ENCODE results near the gene PDE2A. TPM values are rescaled to one million over a fixed set of nuclear protein-coding genes. Genes with fewer than 3 reads are reported as not detected.

PDE2A gene
- total and polyA plus RNA-seq, 2 of the 4 experiments (the other 2 are of a cell fraction) = 0.02 TPM; not detected in 1

- no peak overlapping the region for H3K4me2 ChIP-seq (ENCODE audit: low read depth, low read length)
- no peaks in the 10 kb centered on the region; a peak in 1 of 4 replicates for H3K79me1 ChIP-seq (ENCODE audit: low read depth in 1 of 2, low read length in 2 of 2)
- intact Hi-C loops (cut with micrococcal nuclease) = no loop called here
- peaks cover 2% of the 10 kb centered on the region; the same call in 1 of the 2 replicates for H3K4me1 ChIP-seq (ENCODE audit: control insufficient read depth, insufficient read depth, low read length)
- no peak overlapping the region for H3K4ac ChIP-seq (ENCODE audit: low read depth, low read length)
- H2BK15ac ChIP-seq (ENCODE audit: low read depth, low read length) = no peak overlapping the region
- H2AK9ac ChIP-seq (replicated peaks; ENCODE audit: low read depth, low read length, poor library complexity) = no peak overlapping the region
- H4K8ac ChIP-seq (ENCODE audit: low read depth in 2 of 2, low read length in 2 of 2) = no peak overlapping the region
- no peak overlapping the region for H2AK5ac ChIP-seq (ENCODE audit: low read depth, low read length)
- H4K91ac ChIP-seq (ENCODE audit: insufficient read depth, low read depth, low read length) = no peak overlapping the region
- H3K27ac ChIP-seq (ENCODE audit: insufficient read depth, low read length) = no peak overlapping the region
- dilution Hi-C loops (cut with HindIII; ENCODE audit: low sequenced_read_pairs, unreplicated experiment) = no loop called here
- TF ChIP-seq SMC3 (IDR thresholded peaks at IDR 0.05; ENCODE audit: low read depth, low read length) (no peak), BHLHE40 (IDR thresholded peaks at IDR 0.05; ENCODE audit: low read depth, low read length) (no peak), FOS (IDR thresholded peaks at IDR 0.05; ENCODE audit: low read depth, low read length) (no peak), MAFK (IDR thresholded peaks at IDR 0.05; ENCODE audit: low read depth, low read length) (no peak), POLR2A (IDR thresholded peaks at IDR 0.05; ENCODE audit: low read depth, low read length) (no peak), RFX5 (IDR thresholded peaks at IDR 0.05; ENCODE audit: low read depth, low read length) (no peak), CEBPB (IDR thresholded peaks at IDR 0.05; ENCODE audit: low read depth, low read length) (no peak)
- H3K27me3 ChIP-seq (ENCODE audit: control insufficient read depth, insufficient read depth, low read length) = no peaks in the 10 kb centered on the region
- H3K36me3 ChIP-seq (ENCODE audit: control insufficient read depth, insufficient read depth, low read length) = peaks cover 62% of the 10 kb centered on the region
- no peak overlapping the region for H2BK5ac ChIP-seq (ENCODE audit: low read depth, low read length, poor library complexity, severe bottlenecking)
- POLR2A ChIA-PET (ENCODE audit: unreplicated experiment) = no interaction called here
- CTCF ChIA-PET = no interaction called here
- H2BK120ac ChIP-seq (ENCODE audit: low read depth, low read length) = no peak overlapping the region
- ATAC-seq (ENCODE audit: low read depth) = no peak
- no peak overlapping the region for H3K14ac ChIP-seq (replicated peaks; ENCODE audit: low read depth, low read length)
- peaks cover 34% of the 10 kb centered on the region for H4K20me1 ChIP-seq (ENCODE audit: insufficient read depth, low read length)
- in situ Hi-C loops (cut with MboI; ENCODE audit: low sequenced_read_pairs) = no loop called here
- no peaks in the 10 kb centered on the region for H3K9me3 ChIP-seq (ENCODE audit: control insufficient read depth, insufficient read depth, low read length)
- H3K9ac ChIP-seq (ENCODE audit: low read depth, low read length) = no peak overlapping the region
- H4K5ac ChIP-seq (ENCODE audit: low read depth, low read length) = no peak overlapping the region
- H2AFZ ChIP-seq (replicated peaks; ENCODE audit: low read length, poor library complexity) = no peak overlapping the region
- H2BK20ac ChIP-seq (ENCODE audit: low read depth, low read length) = no peak overlapping the region
- H3K56ac ChIP-seq (ENCODE audit: extremely low read depth, insufficient read depth, low read length) = no peak overlapping the region
- WGBS, 2 experiments (ENCODE audit: extremely low coverage in 2 of 2, insufficient read length in 1 of 2) = no CpG with 5 or more reads among the region's 7 CpGs
- H3K23ac ChIP-seq (ENCODE audit: low read depth, low read length) = no peak overlapping the region
- DNase-seq = no peak
- no TSS peak for BruUV-seq (replicated peaks)
- no peak overlapping the region for H3K18ac ChIP-seq (ENCODE audit: low read depth, low read length)
- H3K9me1 ChIP-seq (ENCODE audit: insufficient read depth, low read length) = no peaks in the 10 kb centered on the region
- H3K4me3 ChIP-seq (ENCODE audit: insufficient read depth, low read depth, low read length) = no peak overlapping the region
Observed at GRCh38 chr11:72687326-72687725, 13.1 kb upstream of the PDE2A start.

Data from IMR-90 (cell line).